CD1c-positive myeloid dendritic cell (primary cell): ENCODE measurements around the gene ORMDL3.
A peak's percentile ranks its signal among the peaks of the same experiment; 100 is the strongest.
"Not testable (repeated sequence)": the region's sequence is repeated elsewhere in the genome, so short reads cannot be mapped to it uniquely, and the experiment has no call there.

Source experiments
- DNase-seq: peaks from one replicate; pipeline ENCODE4 v3.0.0-alpha.2; 2016; ENCODE audit errors: extremely low spot score

ORMDL3 gene

DNA sequence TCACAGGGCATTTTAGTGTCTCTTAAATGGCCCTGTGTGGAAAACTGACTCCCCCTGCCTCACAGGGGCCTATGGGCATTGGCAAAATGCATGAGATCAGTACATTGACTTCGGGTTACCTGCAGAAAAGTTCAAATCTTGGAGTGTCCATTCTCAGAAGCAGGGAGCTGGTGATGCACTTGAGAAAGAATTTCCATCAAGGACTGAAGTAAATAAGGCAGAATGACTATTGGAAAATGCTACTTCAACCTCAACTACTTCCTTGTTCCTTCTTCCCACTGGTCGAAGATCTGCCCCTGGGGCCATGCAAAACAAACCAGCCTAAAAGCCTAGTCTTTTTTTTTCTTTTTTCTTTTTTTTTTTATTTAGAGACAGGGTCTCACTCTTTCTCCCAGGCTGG is 21.6 kb upstream of the ORMDL3 start:
- no peak for DNase-seq

DNA sequence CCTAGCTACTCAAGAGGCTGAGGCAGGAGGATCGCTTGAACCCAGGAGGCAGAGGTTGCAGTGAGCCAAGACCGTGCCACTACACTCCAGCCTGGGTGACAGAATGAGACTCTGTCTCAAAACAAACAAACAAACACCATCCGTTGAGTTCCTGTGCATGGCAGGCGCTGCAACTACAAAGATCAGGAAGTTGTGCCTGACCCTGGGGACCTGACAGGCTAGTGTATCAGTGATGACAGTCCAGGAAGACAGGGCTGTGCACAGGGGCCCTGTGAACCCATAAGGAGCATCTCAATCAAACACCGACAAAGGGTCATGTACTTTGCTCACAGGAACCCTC is 21.1 kb upstream of the ORMDL3 start:
- not testable (repeated sequence) for DNase-seq

DNA sequence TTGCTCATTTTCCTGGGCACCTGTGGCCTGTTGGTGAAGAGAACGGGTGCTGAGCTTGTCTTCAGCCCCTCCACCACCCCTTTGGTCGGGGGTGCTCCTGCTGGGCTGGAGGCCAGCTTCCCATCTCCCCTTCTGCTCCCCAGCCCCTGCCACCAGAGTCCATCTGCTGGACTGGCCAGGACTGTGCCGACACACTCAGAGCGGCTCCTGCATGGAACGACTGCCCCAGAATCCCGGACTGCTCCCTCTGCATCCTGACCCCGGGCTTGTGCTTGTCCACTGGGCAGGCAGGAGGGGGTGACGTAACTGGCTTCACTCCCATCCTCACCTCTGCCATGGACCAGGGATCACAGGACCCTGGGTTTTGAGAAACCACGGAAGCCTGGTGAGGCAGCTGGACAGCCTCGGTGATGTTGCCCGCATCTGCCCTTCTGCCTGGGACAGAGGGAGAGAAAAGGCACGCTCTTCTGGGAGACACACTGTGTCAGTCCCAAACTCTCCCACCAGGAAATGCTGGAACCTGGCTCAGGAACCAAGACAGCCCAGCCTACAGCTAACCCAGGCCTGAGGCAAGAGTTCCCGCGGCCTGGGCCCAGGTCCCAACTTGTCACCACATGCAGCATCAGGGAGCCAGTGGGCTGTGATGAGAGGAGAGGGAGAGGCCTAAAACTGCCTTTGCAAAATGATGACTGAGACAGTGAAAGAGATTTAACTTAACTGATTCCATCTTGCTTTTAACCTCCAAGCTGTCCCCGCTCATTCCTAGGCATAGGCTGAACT is 19.3 kb upstream of the ORMDL3 start:
- DNase-seq, result no peak

DNA sequence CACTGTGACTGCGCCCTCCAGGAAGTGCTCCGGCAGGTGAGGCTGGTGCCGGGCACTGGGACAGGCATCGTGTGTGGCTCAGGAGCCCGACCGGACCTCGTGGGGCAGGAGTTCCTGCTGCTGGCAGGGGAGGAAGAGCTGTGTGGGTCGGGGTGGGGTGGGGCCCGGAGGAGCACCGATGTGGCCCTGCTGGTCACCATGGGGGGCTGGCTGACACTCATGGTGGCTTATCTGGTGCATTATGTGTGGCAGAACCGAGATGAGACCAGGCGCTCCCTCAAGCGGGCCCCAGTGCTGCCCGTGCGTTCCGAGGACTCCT is 17.0 kb upstream of the ORMDL3 start:
- no peak for DNase-seq

DNA sequence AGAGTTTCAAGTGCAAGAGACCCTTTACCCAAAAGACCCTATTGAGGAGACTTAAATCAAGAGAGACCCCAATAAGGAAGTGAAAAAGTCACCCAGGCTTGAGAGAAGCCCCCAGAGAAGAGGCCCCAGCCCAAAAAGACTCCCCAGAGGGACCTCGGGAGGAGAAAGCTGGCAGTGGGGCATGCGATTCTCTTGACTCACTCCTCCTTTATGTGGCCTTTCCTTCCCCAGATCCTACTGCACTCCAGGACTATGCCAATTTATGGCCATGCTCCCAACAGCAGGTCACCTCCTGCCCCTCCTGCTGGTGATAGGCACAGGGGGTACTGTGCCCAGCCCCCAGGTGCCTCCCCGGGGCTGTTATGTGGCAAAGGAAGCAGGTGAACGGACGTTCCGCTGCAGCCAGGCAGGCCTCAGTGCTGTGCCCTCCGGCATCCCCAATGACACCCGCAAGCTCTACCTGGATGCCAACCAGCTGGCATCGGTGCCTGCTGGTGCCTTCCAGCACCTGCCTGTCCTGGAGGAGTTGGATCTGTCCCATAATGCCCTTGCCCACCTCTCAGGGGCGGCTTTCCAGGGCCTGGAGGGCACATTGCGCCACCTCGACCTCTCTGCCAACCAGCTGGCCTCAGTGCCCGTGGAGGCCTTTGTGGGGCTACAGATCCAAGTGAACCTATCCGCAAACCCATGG is 16.4 kb upstream of the ORMDL3 start:
- no peak for DNase-seq

DNA sequence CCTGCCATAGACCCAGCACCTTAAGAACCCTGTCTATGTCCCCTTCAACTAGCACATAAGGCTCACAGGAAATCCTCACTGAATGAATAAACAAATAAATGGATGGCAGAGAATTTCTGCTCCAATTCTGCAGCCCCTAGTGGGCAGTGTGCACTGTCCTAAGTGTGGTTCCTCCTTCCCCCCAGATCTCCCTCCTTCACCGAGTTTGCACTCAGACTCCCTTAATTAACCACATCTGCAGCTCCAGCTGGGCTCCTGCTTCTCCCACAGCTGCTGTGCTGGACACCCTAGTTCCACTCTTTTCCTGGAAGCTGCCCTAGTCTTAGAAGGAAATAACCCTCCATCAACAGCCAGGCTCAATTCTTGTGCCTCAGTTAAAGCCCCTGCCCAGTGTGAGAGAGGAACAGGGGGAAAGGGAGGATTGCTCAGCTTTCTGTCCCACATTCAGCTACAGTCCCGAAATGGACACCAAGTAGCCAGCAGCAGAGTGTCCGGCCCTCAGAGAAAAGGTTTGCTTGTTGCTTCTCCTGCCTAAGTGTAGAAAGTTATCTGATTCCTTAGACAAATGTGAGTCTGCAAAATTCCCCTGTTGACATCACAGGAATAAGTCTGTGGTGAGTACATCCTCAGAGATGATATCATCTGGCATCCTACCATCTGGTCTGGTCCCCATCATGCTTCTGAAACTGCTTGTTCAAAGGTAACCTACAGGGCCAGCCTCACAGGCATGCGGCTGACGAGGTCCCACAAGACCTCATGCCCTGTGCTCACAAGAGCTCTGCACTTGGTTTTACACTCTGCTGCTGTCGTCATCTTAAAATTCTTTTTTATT is 12.4 kb upstream of the ORMDL3 start:
- DNase-seq, result peak; percentile 27

DNA sequence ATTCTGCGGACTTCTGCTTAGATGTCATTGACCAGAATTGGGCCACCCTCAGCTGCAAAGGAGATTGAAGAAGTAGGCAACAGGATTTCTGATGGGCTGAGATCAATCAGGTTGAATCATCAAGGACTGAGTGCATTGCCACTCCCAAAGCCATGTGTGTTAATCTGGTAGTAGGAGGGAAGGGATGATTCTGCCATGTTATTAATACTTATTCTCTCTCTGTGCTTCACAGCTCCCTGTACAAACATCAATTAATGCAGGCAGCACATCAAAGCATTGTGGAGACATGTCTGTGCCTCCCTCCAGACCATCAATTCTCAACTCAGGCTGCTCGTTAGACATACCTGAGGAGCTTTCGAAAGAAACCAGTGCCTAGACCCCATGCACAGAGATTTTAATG is 11.7 kb upstream of the ORMDL3 start:
- no peak for DNase-seq

DNA sequence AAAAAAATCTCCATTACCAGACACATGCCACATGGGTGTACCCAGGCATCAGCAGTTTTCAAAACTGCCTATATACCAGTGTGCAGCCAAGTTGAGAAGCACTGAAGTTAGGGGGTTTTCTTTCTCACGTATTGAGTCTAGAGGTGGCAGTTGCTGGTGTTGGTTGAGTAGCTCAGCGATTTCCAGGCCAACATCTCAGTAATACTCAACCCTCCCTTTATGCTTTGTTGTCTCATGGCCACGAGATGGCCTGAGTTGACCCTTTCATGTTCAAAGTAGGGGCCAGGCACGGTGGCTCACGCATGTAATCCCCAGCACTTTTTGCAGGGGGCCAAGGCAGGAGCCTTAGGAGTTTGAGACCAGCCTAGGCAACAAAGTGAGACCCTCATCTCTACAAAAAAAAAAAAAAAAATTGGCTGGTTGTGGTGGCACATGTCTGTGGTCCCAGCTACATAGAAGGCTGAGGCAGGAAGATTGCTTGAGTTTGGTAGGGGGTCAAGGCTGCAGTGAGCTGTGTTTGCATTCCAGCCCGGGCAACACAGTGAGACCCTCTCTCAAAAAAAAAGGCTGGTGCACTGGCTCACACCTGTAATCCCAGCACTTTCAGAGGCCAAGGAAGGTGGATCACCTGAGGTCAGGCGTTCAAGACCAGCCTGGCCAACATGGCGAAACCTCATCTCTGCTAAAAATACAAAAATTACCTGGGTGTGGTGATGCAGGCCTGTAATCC is 10.9 kb upstream of the ORMDL3 start:
- DNase-seq, result no peak

DNA sequence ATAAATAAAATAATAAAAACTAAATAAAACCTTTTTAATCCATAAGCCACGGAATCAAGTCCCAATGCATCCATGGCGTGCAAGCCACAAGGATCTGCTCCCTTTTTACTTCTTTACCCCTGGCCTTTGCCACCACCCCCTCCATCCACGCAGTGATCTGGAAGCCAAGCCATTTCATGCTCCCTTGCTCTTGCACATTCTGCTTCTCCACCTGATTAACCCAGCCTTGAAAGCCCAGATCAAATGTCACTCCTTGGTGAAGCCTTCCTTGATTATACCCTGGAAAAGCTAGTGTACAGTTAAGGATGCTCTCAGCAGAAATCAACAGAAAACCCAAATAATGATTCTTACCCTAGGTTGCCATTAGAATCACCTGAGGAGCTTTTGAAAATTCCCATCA is 10.0 kb upstream of the ORMDL3 start:
- DNase-seq, result no peak

DNA sequence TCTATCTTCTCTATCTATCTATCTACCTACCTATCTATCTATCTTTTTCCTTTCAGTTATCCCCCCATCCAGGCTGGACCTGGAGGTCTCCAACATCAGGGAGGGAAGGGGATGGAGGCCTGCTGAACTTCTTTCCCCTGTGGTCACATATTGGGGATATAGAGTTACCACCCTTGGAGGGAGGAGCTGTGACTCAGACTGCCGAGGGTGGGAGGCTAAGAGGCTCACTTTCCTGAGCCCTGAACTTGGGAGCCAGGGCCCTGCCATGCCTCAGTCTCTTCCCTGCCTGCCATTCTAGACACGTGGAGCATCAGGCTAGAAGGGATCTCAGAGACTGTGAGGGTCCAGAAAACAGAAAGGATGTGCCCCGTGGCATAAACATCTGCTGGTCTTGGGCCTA is 8.5 kb upstream of the ORMDL3 start:
- no peak for DNase-seq

DNA sequence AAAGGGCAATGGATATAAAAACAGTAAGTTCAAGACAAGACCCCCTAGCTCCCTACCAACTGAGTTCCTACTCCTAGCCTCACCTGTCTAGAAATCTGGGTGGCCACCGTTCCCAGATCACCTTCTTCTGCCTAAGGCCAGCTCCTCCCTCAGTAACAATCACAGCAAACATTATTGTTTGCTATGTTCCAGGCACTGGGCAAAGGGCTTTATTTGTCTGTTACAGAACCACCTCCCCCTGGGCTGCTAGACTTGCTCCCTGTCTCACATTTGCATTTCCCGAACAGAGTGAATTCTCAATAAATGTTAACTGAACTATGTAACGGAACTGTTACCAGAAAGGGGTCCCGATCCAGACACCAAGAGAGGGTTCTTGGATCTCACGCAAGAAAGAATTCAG is 6.9 kb upstream of the ORMDL3 start:
- no peak for DNase-seq

DNA sequence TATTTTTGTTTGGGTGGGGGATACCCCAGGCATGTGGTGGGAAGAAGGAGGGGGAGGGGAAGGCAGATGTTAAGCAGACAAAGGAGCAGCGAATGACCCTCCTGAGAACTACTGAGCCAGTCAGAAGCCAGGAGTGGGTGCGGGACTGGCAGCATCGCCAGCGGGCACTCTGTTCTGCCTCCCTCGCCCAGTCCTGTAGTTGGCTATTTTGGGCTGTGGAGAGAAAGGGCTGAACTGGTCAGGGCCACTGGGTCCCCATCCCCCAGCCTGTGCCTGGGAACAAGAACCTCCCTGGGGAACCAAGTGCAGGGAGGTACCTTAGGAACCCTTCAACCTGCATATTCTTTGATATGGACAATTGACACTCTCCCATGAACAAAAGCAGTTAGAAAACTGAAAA is 6.5 kb upstream of the ORMDL3 start:
- DNase-seq, result no peak

DNA sequence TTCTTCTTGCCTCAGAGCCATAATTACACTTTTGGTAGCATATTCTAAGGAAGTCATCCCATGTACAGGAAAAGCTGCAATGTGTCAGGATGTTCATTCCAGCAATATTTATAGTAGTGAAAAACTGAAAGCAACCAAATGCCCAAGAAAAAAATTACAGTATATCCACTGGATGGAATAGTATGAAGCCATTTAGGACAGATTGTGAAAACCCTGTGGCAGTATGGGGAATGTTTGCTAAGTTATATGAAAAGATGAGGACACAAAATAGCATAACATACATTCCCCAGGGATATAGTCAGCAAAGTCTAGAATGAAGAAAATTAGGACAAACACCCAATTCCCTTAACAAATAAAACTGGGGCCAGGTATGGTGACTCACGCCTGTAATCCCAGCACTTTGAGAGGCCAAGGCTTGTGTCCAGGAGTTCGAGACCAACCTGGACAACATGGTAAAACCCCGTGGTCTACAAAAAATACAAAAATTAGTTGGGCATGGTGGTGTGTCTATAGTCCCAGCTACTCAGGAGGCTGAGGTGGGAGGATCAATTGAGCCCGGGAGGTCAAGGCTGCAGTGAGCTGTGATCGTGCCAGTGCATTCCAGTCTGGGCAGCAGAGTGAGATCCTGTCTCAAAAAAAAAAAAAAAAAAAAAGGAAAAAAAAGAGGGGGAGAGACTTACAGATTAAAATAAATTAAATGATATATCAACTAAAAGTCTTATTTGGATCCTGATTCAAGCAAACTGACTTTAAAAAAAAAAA is 2.4 kb upstream of the ORMDL3 start:
- DNase-seq, result no peak

DNA sequence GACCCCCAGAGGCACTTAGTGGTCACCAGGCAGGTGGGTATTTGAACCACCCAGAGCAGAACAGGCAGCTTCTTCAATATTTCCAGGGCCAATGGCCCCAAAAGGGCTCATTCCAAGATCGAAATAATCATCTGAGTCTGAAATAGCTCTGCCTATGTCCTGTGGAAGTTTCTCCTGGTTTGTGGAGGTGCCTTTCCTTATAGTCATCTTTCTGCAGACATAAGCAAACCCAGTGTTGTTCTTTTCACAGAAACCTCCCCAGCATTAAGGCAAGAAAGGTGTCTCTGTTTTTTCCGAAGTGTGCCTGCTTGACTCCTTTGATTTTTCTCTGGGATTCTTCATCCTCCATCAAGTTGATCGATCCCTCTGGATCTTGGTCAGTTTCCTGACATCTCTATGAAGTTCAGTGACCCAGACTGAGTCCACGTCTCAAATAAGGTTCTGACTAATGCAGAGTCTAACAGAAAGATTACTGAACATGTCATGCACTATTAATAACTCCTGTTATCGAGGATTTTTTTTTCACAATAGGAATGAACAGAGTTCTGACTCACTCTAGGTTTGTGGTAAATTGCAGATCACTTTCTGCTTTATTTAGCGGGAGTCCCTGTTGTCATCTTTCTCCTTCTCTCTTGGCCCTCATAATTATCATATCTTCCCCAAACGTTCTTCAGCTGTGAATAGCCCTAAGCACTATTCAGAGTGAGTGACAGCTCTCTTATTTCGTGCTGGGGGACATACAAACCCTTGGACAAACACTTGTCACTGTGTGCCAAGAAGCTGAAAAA is 1.7 kb upstream of the ORMDL3 start:
- DNase-seq, result peak; percentile 76

DNA sequence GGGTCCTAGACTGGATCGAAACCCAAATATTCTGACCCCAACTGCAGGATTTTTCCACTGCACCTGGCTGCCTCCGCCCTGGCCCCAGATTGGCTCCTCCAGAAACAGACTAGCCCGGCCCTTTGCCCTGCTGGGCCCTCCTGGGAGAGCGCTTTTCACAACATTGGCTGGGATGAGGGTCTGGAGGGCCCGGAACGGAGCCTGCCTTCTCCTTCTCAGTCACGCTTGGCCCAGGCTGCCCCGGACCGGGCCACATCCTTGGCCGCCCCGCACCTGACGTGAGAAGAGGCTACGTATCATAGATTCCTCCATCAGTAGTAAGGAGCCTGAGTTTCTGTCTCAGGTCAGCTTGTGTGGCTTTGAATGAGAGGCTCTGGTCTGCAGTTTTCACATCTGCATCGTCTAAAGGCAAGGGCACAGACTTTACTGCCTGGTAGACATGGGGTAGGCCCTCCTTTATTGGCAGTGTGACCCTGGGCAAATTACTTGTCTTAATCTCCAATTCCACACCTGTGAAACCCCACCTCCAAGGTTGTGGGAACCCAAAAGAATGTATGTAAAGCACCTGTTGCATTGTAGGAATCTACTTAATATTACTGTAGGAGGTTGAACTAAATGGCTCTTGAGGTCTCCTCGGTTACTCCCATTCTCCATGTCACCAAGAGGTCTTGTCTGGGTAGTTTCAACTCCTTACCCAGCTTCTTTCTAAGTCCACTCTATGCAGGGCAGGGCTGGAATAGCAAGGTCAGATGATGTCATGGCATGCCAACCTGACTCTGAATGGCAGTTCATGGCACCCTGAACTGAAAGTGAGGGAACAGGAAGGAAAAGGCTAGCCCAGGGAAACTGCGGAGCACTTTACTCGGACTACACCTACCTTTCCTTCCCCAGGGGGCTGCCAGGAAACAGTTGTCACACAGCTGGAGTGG is 792 bp upstream of the ORMDL3 start:
- peak; percentile 33 for DNase-seq

DNA sequence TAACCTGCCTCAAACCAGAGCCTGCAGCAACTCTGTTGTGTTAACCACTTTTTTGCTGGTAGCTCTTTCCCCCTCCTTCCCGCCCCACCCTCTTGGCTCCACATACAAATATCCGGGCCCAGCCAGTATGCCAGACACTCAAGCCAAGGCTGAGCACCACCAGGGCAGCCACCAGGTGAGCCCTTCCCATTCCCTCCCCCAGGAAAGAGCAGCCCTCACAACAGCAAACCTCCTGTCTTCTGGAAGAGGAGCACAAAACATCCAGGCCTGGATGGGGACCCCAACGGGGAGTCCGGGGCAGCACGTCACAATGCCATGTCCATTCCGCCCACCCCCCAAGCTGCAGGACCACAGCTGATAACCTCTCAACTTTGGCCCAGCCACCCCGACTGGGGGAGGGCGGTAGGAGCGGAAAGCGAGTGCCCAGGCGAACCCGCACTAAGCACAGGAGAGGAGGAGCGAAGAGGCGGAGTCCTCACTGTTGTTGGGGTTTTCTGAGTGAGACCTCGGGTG is 757 bp downstream of the ORMDL3 start:
- DNase-seq, result peak; percentile 27

DNA sequence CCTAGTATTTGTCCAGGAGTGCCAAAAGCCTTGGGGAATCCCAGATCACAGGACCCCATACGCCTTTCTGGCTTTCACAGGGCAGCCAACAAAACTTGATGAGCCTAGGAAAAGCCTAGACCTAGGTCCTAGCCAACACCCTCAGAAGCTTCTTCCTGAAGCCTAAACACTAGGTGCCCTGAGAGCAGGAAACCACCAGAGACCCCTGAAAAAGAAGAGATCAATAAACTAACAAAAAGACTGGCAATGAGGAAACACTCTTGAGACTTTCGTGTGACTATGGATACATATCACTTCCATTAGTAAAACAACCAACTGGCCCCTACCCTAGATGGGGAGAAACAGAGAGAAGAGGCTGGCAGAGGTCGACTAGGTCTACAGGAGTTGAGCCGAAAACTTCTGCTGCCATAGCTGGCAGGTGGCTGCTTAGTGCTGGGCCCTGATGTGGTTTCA is 1.2 kb downstream of the ORMDL3 start:
- DNase-seq, result peak; percentile 9

DNA sequence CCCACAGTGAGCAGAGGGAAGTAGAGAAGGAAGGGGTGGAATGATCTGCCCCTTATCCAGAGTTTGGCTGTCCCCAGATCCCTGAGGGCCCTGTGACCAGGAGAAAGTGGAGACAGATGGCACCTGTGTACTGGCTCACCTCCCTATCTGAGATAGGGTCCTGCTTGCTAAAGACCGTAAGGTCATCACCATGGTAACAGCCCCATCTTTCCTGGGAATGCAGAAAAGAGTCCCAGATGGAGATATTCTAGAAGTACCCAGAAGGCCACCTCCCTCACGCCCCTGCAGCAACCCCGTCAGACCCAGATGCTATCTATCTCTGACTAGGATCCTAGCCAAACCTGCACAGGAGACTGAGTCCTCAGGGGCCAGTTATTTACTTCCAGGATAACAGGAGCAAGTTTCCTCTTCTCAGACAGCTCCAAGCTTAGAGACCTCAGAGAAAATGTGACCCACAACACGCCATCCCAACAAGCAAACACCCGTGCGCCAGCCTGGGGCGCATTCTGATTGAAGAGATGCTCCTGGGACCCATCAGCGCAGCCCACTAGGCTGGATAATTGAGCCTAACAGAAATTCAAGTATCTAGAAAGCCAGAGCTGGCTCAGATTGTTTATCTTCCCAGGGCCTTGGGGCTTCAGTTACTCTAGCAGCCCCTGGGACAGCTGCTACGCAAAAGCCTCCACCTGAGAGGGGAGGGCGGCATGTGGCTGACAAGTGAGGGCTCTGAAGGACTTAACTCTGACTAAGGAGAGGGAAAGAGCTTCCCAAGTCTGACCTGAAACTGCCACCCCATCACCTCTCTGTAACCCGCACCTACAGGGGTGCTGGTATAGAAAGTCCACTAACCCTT is 1.9 kb downstream of the ORMDL3 start:
- DNase-seq, result no peak
